ENCODE results near the gene TENM4. TPM values are rescaled to one million over a fixed set of nuclear protein-coding genes. Genes with fewer than 3 reads are reported as not detected.

TENM4 gene
- total RNA-seq, 4 donors from 2014 or later, result 1.1 to 2.7 (median 2.0) TPM

DNA sequence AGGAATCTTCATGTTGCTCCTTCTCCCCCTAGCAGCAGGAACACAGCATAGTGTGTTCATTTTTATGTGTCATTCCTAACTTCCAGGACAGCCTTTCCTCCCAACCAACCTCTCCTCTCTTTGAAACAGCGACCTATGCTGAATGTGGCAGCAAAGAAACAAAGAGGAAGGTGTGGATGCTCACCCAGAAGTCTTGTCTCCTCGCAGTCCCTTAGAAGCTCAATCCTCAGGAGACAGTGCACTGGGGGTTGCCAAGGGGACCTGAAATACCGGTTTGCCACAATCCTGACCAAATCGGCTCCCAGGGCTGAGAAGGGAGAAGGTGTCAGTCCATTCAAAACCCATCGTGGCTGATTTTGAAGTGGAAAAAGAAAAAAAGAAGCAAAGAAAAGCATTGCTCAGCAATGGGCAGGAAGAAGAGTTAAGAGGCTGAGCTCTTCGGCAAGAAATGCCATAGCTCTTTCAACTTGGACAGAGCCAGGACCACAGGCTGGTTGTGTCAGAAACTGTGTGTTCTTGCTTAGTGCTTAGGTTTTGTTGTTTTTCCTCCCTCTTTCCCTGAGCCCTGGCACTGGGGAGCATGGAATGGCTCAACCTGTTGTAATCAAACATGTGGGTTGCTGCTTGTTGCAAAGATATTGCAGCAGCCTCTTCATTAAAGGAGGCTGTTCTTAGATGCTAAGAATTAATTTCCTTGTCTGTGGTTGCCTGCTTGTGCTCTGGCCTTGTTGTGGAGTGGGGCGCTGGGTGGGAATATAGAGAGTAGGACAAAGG, 30.4 kb upstream of the TENM4 start:
- no peaks in the 10 kb centered on the region for H3K27me3 ChIP-seq
- H3K36me3 ChIP-seq, result no peaks in the 10 kb centered on the region
- H3K4me1 ChIP-seq, result no peaks in the 10 kb centered on the region
- no peak overlapping the region for H3K27ac ChIP-seq
- H3K9me3 ChIP-seq, result no peaks in the 10 kb centered on the region
- no peak for DNase-seq
- no peak overlapping the region for H3K4me3 ChIP-seq
- no peak for TF ChIP-seq POLR2A (IDR thresholded peaks at IDR 0.05)
- TF ChIP-seq, protein P1, sequence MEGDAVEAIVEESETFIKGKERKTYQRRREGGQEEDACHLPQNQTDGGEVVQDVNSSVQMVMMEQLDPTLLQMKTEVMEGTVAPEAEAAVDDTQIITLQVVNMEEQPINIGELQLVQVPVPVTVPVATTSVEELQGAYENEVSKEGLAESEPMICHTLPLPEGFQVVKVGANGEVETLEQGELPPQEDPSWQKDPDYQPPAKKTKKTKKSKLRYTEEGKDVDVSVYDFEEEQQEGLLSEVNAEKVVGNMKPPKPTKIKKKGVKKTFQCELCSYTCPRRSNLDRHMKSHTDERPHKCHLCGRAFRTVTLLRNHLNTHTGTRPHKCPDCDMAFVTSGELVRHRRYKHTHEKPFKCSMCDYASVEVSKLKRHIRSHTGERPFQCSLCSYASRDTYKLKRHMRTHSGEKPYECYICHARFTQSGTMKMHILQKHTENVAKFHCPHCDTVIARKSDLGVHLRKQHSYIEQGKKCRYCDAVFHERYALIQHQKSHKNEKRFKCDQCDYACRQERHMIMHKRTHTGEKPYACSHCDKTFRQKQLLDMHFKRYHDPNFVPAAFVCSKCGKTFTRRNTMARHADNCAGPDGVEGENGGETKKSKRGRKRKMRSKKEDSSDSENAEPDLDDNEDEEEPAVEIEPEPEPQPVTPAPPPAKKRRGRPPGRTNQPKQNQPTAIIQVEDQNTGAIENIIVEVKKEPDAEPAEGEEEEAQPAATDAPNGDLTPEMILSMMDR (IDR thresholded peaks at IDR 0.05), result no peak

DNA sequence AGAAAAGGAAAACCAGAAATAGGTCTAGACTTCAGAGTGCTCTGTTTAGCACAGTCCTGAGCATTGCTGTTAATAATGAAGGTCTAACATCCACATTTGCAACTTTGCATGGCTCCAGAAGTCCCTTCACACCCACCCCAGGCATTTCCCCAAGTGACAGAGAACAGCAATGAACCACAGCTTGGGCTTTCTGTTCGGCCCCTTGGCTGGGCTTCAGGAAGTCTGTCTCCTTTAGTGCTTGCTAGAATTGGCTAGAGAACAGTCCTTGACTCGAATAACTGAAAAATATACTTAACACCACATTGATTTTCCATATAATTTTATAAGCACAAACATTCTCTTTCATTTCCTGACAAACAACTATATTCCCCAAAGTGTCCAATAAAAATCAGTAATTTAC, 29.3 kb upstream of the TENM4 start:
- TF ChIP-seq POLR2A (IDR thresholded peaks at IDR 0.05), result no peak
- TF ChIP-seq, protein P1 (IDR thresholded peaks at IDR 0.05), result no peak
- no peaks in the 10 kb centered on the region for H3K27me3 ChIP-seq

DNA sequence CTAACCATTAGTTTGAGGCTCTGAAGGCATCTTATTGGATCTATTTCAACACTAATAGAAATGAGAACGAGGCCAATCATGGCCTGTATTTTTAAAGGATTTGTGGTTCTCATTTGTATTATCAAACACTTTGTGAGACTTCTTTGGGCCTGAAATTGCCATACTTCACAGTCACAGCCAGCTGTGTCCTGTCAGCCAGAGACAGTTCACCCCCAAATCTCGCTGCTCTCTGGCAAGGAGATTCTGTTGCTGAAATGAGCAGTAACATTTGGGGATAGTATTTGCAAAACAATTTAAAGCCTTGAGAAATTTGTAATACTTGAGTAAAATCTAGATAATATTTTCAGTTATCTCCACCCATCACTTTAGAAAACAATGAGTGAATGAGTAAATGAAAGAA, 26.9 kb upstream of the TENM4 start:
- no peaks in the 10 kb centered on the region for H3K36me3 ChIP-seq
- H3K4me3 ChIP-seq, result no peak overlapping the region
- H3K27ac ChIP-seq, result no peak overlapping the region
- no peak for TF ChIP-seq POLR2A (IDR thresholded peaks at IDR 0.05)
- TF ChIP-seq, protein P1 (IDR thresholded peaks at IDR 0.05), result no peak
- H3K27me3 ChIP-seq, result no peaks in the 10 kb centered on the region
- DNase-seq, result no peak
- no peaks in the 10 kb centered on the region for H3K9me3 ChIP-seq
- no peaks in the 10 kb centered on the region for H3K4me1 ChIP-seq

More for the DNA sequence above, 29.3 kb upstream of the TENM4 start:
- H3K36me3 ChIP-seq, result no peaks in the 10 kb centered on the region
- no peak overlapping the region for H3K27ac ChIP-seq
- no peaks in the 10 kb centered on the region for H3K4me1 ChIP-seq
- no peaks in the 10 kb centered on the region for H3K9me3 ChIP-seq
- DNase-seq, result no peak
- H3K4me3 ChIP-seq, result no peak overlapping the region

DNA sequence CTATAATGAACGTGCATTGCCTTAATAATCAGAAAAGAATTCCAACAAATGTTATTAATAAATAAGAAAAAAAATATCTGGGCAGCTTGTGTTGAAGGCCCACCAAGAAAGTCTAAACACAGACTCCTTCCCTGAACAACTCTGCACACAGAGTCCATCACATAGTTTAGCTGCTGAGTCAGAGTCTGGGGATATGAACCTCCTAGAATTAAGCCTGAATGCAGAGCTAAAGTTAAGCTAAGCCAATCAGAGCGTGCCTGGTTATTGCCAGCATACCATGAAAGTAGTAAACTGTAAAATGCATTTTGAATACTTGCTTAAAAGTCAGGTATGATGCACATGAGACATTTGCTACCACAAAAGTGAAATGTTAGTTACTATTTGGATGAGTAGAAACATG, 25.6 kb upstream of the TENM4 start:
- Histone ChIP-seq H3K9me3 (no peaks in the 10 kb centered on the region), H3K4me1 (no peaks in the 10 kb centered on the region), H3K27me3 (no peaks in the 10 kb centered on the region), H3K4me3 (no peak overlapping the region), H3K36me3 (no peaks in the 10 kb centered on the region), H3K27ac (no peak overlapping the region)
- TF ChIP-seq, protein P1 (IDR thresholded peaks at IDR 0.05), result no peak
- TF ChIP-seq POLR2A (IDR thresholded peaks at IDR 0.05), result no peak
- DNase-seq, result no peak

DNA sequence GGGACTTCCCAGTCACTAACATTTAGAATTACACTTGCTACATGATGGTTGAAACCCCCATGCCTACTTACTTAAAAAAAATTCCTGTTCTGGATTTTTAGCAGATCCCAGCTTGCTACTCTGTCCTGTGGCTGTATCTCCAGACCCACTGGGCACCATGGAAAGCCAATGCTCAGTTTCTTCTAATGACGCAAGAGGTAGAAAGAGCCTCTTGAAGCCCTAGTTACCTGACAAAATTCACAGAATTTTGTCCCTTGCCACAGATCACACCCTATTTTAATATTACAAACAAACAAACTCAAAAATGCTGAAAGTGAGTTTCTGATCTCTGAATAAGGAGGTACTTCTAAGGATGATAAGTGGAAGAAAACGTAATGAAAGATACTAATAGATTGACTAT, 24.3 kb upstream of the TENM4 start:
- Histone ChIP-seq H3K4me1 (no peaks in the 10 kb centered on the region), H3K27ac (no peak overlapping the region), H3K27me3 (no peaks in the 10 kb centered on the region), H3K4me3 (no peak overlapping the region), H3K36me3 (no peaks in the 10 kb centered on the region), H3K9me3 (no peaks in the 10 kb centered on the region)
- TF ChIP-seq, protein P1 (IDR thresholded peaks at IDR 0.05), result no peak
- no peak for TF ChIP-seq POLR2A (IDR thresholded peaks at IDR 0.05)
- DNase-seq, result no peak

All from Peyer's patch (tissue), 4 donors.